BJ (cell line): ENCODE data around the gene TUT4. TPM values are rescaled to one million over a fixed set of nuclear protein-coding genes. Genes with fewer than 3 reads are reported as not detected.

Source experiments
- CTCF ChIA-PET: fragments of 350-600 bp; formaldehyde crosslinking; extraction: SDS; loops from one replicate; lab custom pipeline; 2021; ENCODE audit warnings: antibody characterized with exemption, inconsistent platforms; lab: Yijun Ruan, JAX
- POLR2A ChIA-PET: fragments of 300-600 bp; sonication (Branson Sonifier 250); formaldehyde crosslinking; extraction: SDS; loops from one replicate; lab custom pipeline; 2021; ENCODE audit warnings: antibody characterized with exemption; lab: Charles Lee
- DNase-seq: peaks from one replicate; pipeline ENCODE4 v3.0.0-alpha.2; 2011; ENCODE audit warnings: low read depth
- H3K27me3 ChIP-seq: 2 replicates; pipeline ENCODE4 v1.6.0; 2011; ENCODE audit warnings: low read length; ENCODE audit not compliant: control insufficient read depth, insufficient read depth
- H3K36me3 ChIP-seq: 2 replicates; pipeline ENCODE4 v1.5.1; 2011; ENCODE audit warnings: low read length; ENCODE audit not compliant: control insufficient read depth, insufficient read depth
- H3K4me3 ChIP-seq: 2 replicates; pipeline ENCODE4 v1.5.1; 2011; ENCODE audit warnings: low read depth, mild to moderate bottlenecking, control low read depth, low read length
- CTCF ChIP-seq: IDR thresholded peaks from 2 replicates; pipeline ENCODE4 v1.5.1; 2011; ENCODE audit warnings: low read depth, mild to moderate bottlenecking, control low read depth, inconsistent platforms, low read length, moderate library complexity; ENCODE audit not compliant: insufficient read depth
- polyA plus RNA-seq: library from polyadenylated mRNA; depleted of rRNA; stranded (reverse); fragments of >200 nt; gene quantifications from 2 replicates; pipeline ENCODE4 v1.2.3, GENCODE V29; 2011

Gene TUT4
- polyA plus RNA-seq, 1 experiment, result 27.9 TPM

DNA sequence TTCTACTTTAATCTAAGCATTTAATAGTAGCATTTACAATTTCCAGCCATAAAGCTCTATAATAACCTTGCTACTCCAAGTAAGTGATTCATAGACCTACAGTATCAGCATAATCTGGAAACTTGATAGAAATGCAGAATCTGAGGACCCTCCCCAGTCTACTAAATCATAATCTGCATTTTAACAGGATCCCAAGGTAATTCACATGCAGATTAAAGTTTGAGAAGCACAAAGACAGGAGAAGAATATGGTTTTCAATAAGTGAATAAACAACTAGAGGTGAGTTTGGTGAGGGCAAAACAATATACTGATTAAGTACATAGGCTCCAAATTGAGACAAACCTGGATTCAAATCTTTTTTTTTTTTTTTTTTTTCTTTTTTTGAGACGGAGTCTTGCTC is 91.1 kb downstream of the TUT4 start:
- no peak overlapping the region for H3K4me3 ChIP-seq
- CTCF ChIA-PET, result interaction anchor here (1.3 kb wide), 1 partner anchor 17 kb away, joined by 3 read pairs; no protein-coding TSS in a partner anchor
- H3K27me3 ChIP-seq, result no peaks in the 10 kb centered on the region
- POLR2A ChIA-PET, result no interaction called here
- no peaks in the 10 kb centered on the region for H3K36me3 ChIP-seq
- no peak for TF ChIP-seq CTCF
- no peak for DNase-seq

DNA sequence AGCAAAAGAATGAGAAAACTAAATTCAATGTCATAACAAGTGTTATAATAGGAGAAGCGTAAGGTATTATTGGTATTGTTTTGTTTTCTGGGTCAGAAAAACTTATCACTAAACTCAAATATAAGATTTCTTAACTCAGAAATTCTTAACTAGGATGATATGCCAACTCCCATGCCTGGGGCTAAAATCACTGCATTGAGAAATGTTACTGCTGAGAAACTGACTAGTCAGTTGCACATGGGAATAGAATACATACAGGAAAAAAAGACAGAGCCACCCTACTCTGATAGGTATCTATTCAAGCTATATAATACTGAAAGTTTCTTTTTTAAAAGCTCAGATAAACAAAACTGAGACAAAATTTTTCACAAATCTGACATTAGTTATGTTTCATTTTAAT is 92.2 kb downstream of the TUT4 start:
- H3K36me3 ChIP-seq, result no peaks in the 10 kb centered on the region
- POLR2A ChIA-PET, result no interaction called here
- H3K4me3 ChIP-seq, result no peak overlapping the region
- peak; percentile 9 for DNase-seq
- TF ChIP-seq CTCF, result no peak
- H3K27me3 ChIP-seq, result no peaks in the 10 kb centered on the region
- CTCF ChIA-PET, result no interaction called here

DNA sequence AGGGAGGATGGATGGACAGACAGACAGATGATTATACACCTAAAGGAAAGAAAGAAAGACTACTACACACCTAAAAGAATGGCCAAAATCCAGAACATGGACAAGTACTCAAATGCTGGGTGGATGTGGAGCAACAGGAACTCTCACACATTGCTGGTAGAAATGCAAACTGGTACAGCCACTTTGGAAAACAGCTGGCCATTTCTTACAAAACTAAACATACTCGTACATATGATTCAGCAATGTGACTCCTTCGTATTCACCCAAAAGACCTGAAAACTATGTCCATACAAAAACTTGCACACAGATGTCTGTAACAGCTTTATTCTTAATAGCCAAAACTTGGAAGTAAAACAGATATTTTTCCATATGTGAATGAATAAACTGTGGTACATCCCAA is 97.2 kb downstream of the TUT4 start:
- ChIA-PET POLR2A (no interaction called here), CTCF (no interaction called here)
- no peak for DNase-seq
- no peaks in the 10 kb centered on the region for H3K36me3 ChIP-seq
- TF ChIP-seq CTCF, result no peak
- no peaks in the 10 kb centered on the region for H3K27me3 ChIP-seq
- H3K4me3 ChIP-seq, result no peak overlapping the region

GRCh38 chr1:52454779-52455178 is 98.1 kb downstream of the TUT4 start:
- Histone ChIP-seq H3K27me3 (no peaks in the 10 kb centered on the region), H3K36me3 (no peaks in the 10 kb centered on the region), H3K4me3 (no peak overlapping the region)
- DNase-seq, result no peak
- TF ChIP-seq CTCF, result no peak
- CTCF ChIA-PET, result interaction anchor here (1.1 kb wide), 1 partner anchor 23 kb away, joined by 3 read pairs; no protein-coding TSS in a partner anchor
- POLR2A ChIA-PET, result no interaction called here

GRCh38 chr1:52454127-52454526 is 98.8 kb downstream of the TUT4 start:
- ChIA-PET POLR2A (no interaction called here), CTCF (interaction anchor here (1.1 kb wide), 1 partner anchor 24 kb away, joined by 3 read pairs; no protein-coding TSS in a partner anchor)
- Histone ChIP-seq H3K36me3 (no peaks in the 10 kb centered on the region), H3K27me3 (no peaks in the 10 kb centered on the region), H3K4me3 (no peak overlapping the region)
- TF ChIP-seq CTCF, result no peak
- no peak for DNase-seq
